H54 (cell line): ENCODE results near the gene DDX25.
"Not testable (repeated sequence)": the region's sequence is repeated elsewhere in the genome, so short reads cannot be mapped to it uniquely, and the experiment has no call there.

Experiments used
- DNase-seq: peaks from one replicate; pipeline ENCODE4 v3.0.0; 2011; ENCODE audit warnings: low spot score, mixed read lengths; ENCODE audit not compliant: insufficient read length
- FAIRE-seq: peaks from 3 replicates; lab custom pipeline; 2011; peaks lifted over from hg19 to GRCh38; lab: Jason Lieb, UNC
- POLR2A ChIP-seq: IDR thresholded peaks from 2 replicates; pipeline ENCODE4 v1.6.1; 2011; ENCODE audit warnings: low read depth, mild to moderate bottlenecking, low read length

Gene DDX25

GRCh38 chr11:125887373-125888324, 16.7 kb upstream of the DDX25 start, which contains the start of gene HYLS1:
TSS of gene HYLS1 (plus strand) at chr11:125887668. CDS start at chr11:125899369, 11,701 bp downstream.
- peak; percentile 83 for FAIRE-seq
- peak; percentile 60 for TF ChIP-seq POLR2A

GRCh38 chr11:125890447-125891100, 13.7 kb upstream of the DDX25 start:
- no peak for DNase-seq
- TF ChIP-seq POLR2A = no peak
- no peak for FAIRE-seq

More at GRCh38 chr11:125887373-125888324, 16.7 kb upstream of the DDX25 start, which contains the start of gene HYLS1:
- DNase-seq = peak; percentile 55

- FAIRE-seq = no peak
Measured at GRCh38 chr11:125892071-125892470, 12.2 kb upstream of the DDX25 start.

GRCh38 chr11:125892994-125893393, 11.3 kb upstream of the DDX25 start:
- no peak for FAIRE-seq
- no peak for TF ChIP-seq POLR2A
- DNase-seq = no peak

More at GRCh38 chr11:125892071-125892470, 12.2 kb upstream of the DDX25 start:
- TF ChIP-seq POLR2A = no peak
- no peak for DNase-seq

- FAIRE-seq = no peak
- DNase-seq = no peak
- no peak for TF ChIP-seq POLR2A
Measured at GRCh38 chr11:125901872-125902271, 2.4 kb upstream of the DDX25 start.

GRCh38 chr11:125902277-125902926, 1.9 kb upstream of the DDX25 start:
- FAIRE-seq (no peak), DNase-seq (no peak)
- no peak for TF ChIP-seq POLR2A

- FAIRE-seq (peak; percentile 83), DNase-seq (peak; percentile 70)
- peak; percentile 45; the same call in 1 of the 2 replicates for TF ChIP-seq POLR2A
Measured at GRCh38 chr11:125902927-125903710, 1.2 kb upstream of the DDX25 start, which contains the start of gene PUS3. TSS of gene PUS3 (minus strand) at chr11:125903206. CDS start at chr11:125896284, 6,922 bp downstream.

- no peak for FAIRE-seq
- TF ChIP-seq POLR2A = no peak
- DNase-seq = no peak
Measured at GRCh38 chr11:125904678-125905077, 370 bp downstream of the DDX25 start.

- no peak for DNase-seq
- no peak for TF ChIP-seq POLR2A
- no peak for FAIRE-seq
Measured at GRCh38 chr11:125910226-125910849, 6.0 kb downstream of the DDX25 start.

- DNase-seq, FAIRE-seq: not testable (repeated sequence)
Measured at GRCh38 chr11:125914601-125915000, 10.3 kb downstream of the DDX25 start.

- TF ChIP-seq POLR2A = no peak
- no peak for DNase-seq
- FAIRE-seq = no peak
Measured at GRCh38 chr11:125916683-125917347, 12.5 kb downstream of the DDX25 start.
